ENCODE measurements around the gene CCS. TPM values are rescaled to one million over a fixed set of nuclear protein-coding genes. Genes with fewer than 3 reads are reported as not detected.
"Not testable (repeated sequence)": the region's sequence is repeated elsewhere in the genome, so short reads cannot be mapped to it uniquely, and the experiment has no call there.

Gene CCS, protein sequence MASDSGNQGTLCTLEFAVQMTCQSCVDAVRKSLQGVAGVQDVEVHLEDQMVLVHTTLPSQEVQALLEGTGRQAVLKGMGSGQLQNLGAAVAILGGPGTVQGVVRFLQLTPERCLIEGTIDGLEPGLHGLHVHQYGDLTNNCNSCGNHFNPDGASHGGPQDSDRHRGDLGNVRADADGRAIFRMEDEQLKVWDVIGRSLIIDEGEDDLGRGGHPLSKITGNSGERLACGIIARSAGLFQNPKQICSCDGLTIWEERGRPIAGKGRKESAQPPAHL
- 42.5 TPM for total RNA-seq

GRCh38 chr11:66592457-66593302, at the start of gene CCS, which contains the start of gene CCDC87:
TSS of gene CCS (plus strand) at chr11:66593185. CDS start at chr11:66593262, 77 bp downstream.
TSS of gene CCDC87 (minus strand) at chr11:66593063. CDS start at chr11:66593015, 48 bp downstream.
- intact Hi-C loops (cut with DNase I): no loop called here
- H3K27ac ChIP-seq: peak within 1 kb of the TSS; percentile 68

GRCh38 chr11:66543263-66544107, 49.5 kb upstream of the CCS start:
- DNase-seq (ENCODE audit: extremely low spot score in 2 of 2): no peak
- H3K9me3 ChIP-seq: no peaks in the 10 kb centered on the region
- peak overlapping the region in 1 of 2 donors; percentile 12 for H3K4me3 ChIP-seq
- H3K27me3 ChIP-seq: no peaks in the 10 kb centered on the region
- intact Hi-C loops (cut with DNase I): no loop called here
- TF ChIP-seq POLR2AphosphoS5 (IDR thresholded peaks at IDR 0.05; ENCODE audit: insufficient read depth in 1 of 2, low read depth in 1 of 2): no peak
- peak in 1 of 3 experiments; percentile 22 for TF ChIP-seq CTCF (IDR thresholded peaks at IDR 0.05)
- no peak for TF ChIP-seq POLR2A (IDR thresholded peaks at IDR 0.05)
- peaks cover 42% of the 10 kb centered on the region for H3K4me1 ChIP-seq
- H3K36me3 ChIP-seq: peaks cover 0 to 23% of the 10 kb centered on the region in 2 donors
- H3K27ac ChIP-seq: no peak overlapping the region

More at GRCh38 chr11:66592457-66593302, at the start of gene CCS, which contains the start of gene CCDC87:
- peak in 1 of 2 donors; percentile 92 for DNase-seq (ENCODE audit: extremely low spot score in 2 of 2)
- Histone ChIP-seq H3K27me3 (no peaks in the 10 kb centered on the region), H3K9me3 (no peaks in the 10 kb centered on the region), H3K4me3 (peak within 1 kb of the TSS; percentile 52 to 86), H3K36me3 (no peaks in the 10 kb centered on the region), H3K4me1 (peaks cover 32% of the 10 kb centered on the region)
- TF ChIP-seq POLR2AphosphoS5 (IDR thresholded peaks at IDR 0.05; ENCODE audit: insufficient read depth in 1 of 2, low read depth in 1 of 2) (peak; percentile 98 to 99), CTCF (IDR thresholded peaks at IDR 0.05) (peak; percentile 30 to 62 (median 58)), POLR2A (IDR thresholded peaks at IDR 0.05) (peak in 1 of 2 donors; percentile 93)

GRCh38 chr11:66544952-66545351, 48.0 kb upstream of the CCS start:
- DNase-seq (ENCODE audit: extremely low spot score in 2 of 2); H3K36me3 ChIP-seq; H3K9me3 ChIP-seq; H3K27me3 ChIP-seq; intact Hi-C loops (cut with DNase I): not testable (repeated sequence)
- H3K27ac ChIP-seq: peak overlapping the region; percentile 22
- peaks cover 42% of the 10 kb centered on the region for H3K4me1 ChIP-seq
- H3K4me3 ChIP-seq: peak overlapping the region; percentile 80 to 88

- intact Hi-C loops (cut with DNase I): no loop called here
- H3K4me1 ChIP-seq: peaks cover 42% of the 10 kb centered on the region
- TF ChIP-seq POLR2AphosphoS5 (IDR thresholded peaks at IDR 0.05; ENCODE audit: insufficient read depth in 1 of 2, low read depth in 1 of 2) (peak; percentile 77 to 80), POLR2A (IDR thresholded peaks at IDR 0.05) (no peak), CTCF (IDR thresholded peaks at IDR 0.05) (peak in 1 of 3 experiments; percentile 4)
- H3K27me3 ChIP-seq: no peaks in the 10 kb centered on the region
- peak within 1 kb of the TSS; percentile 57 for H3K27ac ChIP-seq
- H3K36me3 ChIP-seq: peaks cover 0 to 9% of the 10 kb centered on the region in 2 donors
- H3K9me3 ChIP-seq: no peaks in the 10 kb centered on the region
- peak in 1 of 2 donors; percentile 94 for DNase-seq (ENCODE audit: extremely low spot score in 2 of 2)
- peak within 1 kb of the TSS; percentile 80 to 88 for H3K4me3 ChIP-seq
These were observed 47.2 kb upstream of the CCS start, which contains the start of gene ZDHHC24 for GRCh38 chr11:66545701-66546367. TSS of gene ZDHHC24 (minus strand) at chr11:66546048. CDS start at chr11:66546003, 45 bp downstream.

Data from vagina (tissue), 2 donors.